Amniotic stem cell (primary cell): ENCODE results near the gene OTOG.

Experiments used
- DNase-seq: peaks from one replicate; lab custom pipeline; 2025; lab: John Stamatoyannopoulos, UW

The OTOG gene

GRCh38 chr11:17633987-17634775, 87.1 kb downstream of the OTOG start:
- DNase-seq, result no peak

- no peak for DNase-seq
Measured at GRCh38 chr11:17634776-17635550, 87.9 kb downstream of the OTOG start.

- no peak for DNase-seq
Measured at GRCh38 chr11:17635551-17635938, 88.5 kb downstream of the OTOG start.

GRCh38 chr11:17636721-17637120, 89.7 kb downstream of the OTOG start:
- DNase-seq, result no peak

- DNase-seq, result no peak
Measured at GRCh38 chr11:17637901-17638300, 90.8 kb downstream of the OTOG start.

GRCh38 chr11:17638311-17638710, 91.3 kb downstream of the OTOG start:
- DNase-seq, result no peak

GRCh38 chr11:17639091-17639490, 92.0 kb downstream of the OTOG start:
- no peak for DNase-seq

- no peak for DNase-seq
Measured at GRCh38 chr11:17639781-17640180, 92.7 kb downstream of the OTOG start.

- no peak for DNase-seq
Measured at GRCh38 chr11:17640493-17641164, 93.6 kb downstream of the OTOG start.

- no peak for DNase-seq
Measured at GRCh38 chr11:17641792-17642350, 94.8 kb downstream of the OTOG start.

- DNase-seq, result no peak
Measured at GRCh38 chr11:17642370-17642769, 95.3 kb downstream of the OTOG start.

GRCh38 chr11:17642980-17643379, 95.9 kb downstream of the OTOG start:
- DNase-seq, result no peak

- DNase-seq, result no peak
Measured at GRCh38 chr11:17643506-17644405, 96.7 kb downstream of the OTOG start.

- DNase-seq, result no peak
Measured at GRCh38 chr11:17645190-17645970, 98.3 kb downstream of the OTOG start.

GRCh38 chr11:17646451-17647145, 99.5 kb downstream of the OTOG start:
- no peak for DNase-seq

- DNase-seq, result no peak
Measured at GRCh38 chr11:17648528-17648927, 101.5 kb downstream of the OTOG start.

GRCh38 chr11:17649261-17649660, 102.2 kb downstream of the OTOG start:
- no peak for DNase-seq

- DNase-seq, result no peak
Measured at GRCh38 chr11:17649696-17650095, 102.6 kb downstream of the OTOG start.

GRCh38 chr11:17650127-17650911, 103.3 kb downstream of the OTOG start:
- no peak for DNase-seq
